H9 (cell line): ENCODE results near the gene ZNF429. TPM values are rescaled to one million over a fixed set of nuclear protein-coding genes. Genes with fewer than 3 reads are reported as not detected.

Experiments used
- DNase-seq: peaks from one replicate; pipeline ENCODE4 v3.0.0-alpha.2; 2017
- H2AFZ ChIP-seq: one replicate; pipeline ENCODE4 v1.6.1; 2013; ENCODE audit warnings: mild to moderate bottlenecking, low read length, control low read depth, moderate library complexity
- H2AK5ac ChIP-seq: 2 replicates; pipeline ENCODE4 v1.6.1; 2013; ENCODE audit warnings: low read length, control low read depth, mixed read lengths; ENCODE audit not compliant: insufficient read length
- H2BK120ac ChIP-seq: one replicate; pipeline ENCODE4 v1.6.1; 2013; ENCODE audit warnings: low read depth, mild to moderate bottlenecking, low read length, control low read depth, inconsistent platforms; ENCODE audit not compliant: poor library complexity, severe bottlenecking
- H2BK12ac ChIP-seq: 2 replicates; pipeline ENCODE4 v1.6.1; 2013; ENCODE audit warnings: low read length, control low read depth, mixed read lengths, low read depth; ENCODE audit not compliant: insufficient read length
- H2BK15ac ChIP-seq: 2 replicates; pipeline ENCODE4 v1.6.1; 2013; ENCODE audit warnings: low read depth, low read length, control low read depth
- H2BK20ac ChIP-seq: one replicate; pipeline ENCODE4 v1.6.1; 2013; ENCODE audit warnings: low read depth, mild to moderate bottlenecking, low read length, control low read depth, inconsistent platforms; ENCODE audit not compliant: poor library complexity, severe bottlenecking
- H2BK5ac ChIP-seq: 2 replicates; pipeline ENCODE4 v1.6.1; 2013; ENCODE audit warnings: low read length, control low read depth, mixed read lengths; ENCODE audit not compliant: insufficient read length
- H3K14ac ChIP-seq: 2 replicates; pipeline ENCODE4 v1.6.1; 2013; ENCODE audit warnings: low read length, control low read depth; ENCODE audit not compliant: insufficient read depth
- H3K18ac ChIP-seq: 2 replicates; pipeline ENCODE4 v1.6.1; 2013; ENCODE audit warnings: low read depth, mild to moderate bottlenecking, mixed read lengths, low read length, control low read depth; ENCODE audit not compliant: insufficient read length
- H3K23ac ChIP-seq: 2 replicates; pipeline ENCODE4 v1.6.1; 2013; ENCODE audit warnings: low read length, control low read depth, mixed read lengths, low read depth; ENCODE audit not compliant: insufficient read length
- H3K23me2 ChIP-seq: 2 replicates; pipeline ENCODE4 v1.6.1; 2013; ENCODE audit warnings: low read depth, mild to moderate bottlenecking, mixed read lengths, low read length, control low read depth; ENCODE audit not compliant: insufficient read length, poor library complexity, severe bottlenecking
- H3K27ac ChIP-seq: 2 replicates; pipeline ENCODE4 v1.5.1; 2013; ENCODE audit warnings: low read length, control low read depth, mixed read lengths, low read depth; ENCODE audit not compliant: insufficient read length
- H3K27me3 ChIP-seq: 2 replicates; pipeline ENCODE4 v1.6.1; 2013; ENCODE audit warnings: low read length, control low read depth, inconsistent platforms; ENCODE audit not compliant: insufficient read depth
- H3K4ac ChIP-seq: 2 replicates; pipeline ENCODE4 v1.6.1; 2013; ENCODE audit warnings: low read depth, mild to moderate bottlenecking, control low read depth, inconsistent platforms, low read length, moderate library complexity
- H3K4me1 ChIP-seq: 2 replicates; pipeline ENCODE4 v1.6.1; 2013; ENCODE audit warnings: low read length, control low read depth, inconsistent platforms; ENCODE audit not compliant: insufficient read depth
- H3K4me2 ChIP-seq: 2 replicates; pipeline ENCODE4 v1.6.1; 2013; ENCODE audit warnings: low read length, control low read depth, mixed read lengths; ENCODE audit not compliant: insufficient read length, insufficient read depth
- H3K56ac ChIP-seq: 2 replicates; pipeline ENCODE4 v1.6.1; 2013; ENCODE audit warnings: low read depth, mild to moderate bottlenecking, mixed read lengths, low read length, control low read depth; ENCODE audit not compliant: insufficient read length
- H3K79me1 ChIP-seq: 2 replicates; pipeline ENCODE4 v1.6.1; 2013; ENCODE audit warnings: low read depth, mild to moderate bottlenecking, moderate library complexity, low read length, control low read depth, inconsistent platforms; ENCODE audit not compliant: insufficient read depth, poor library complexity, severe bottlenecking
- H3K79me2 ChIP-seq: 2 replicates; pipeline ENCODE4 v1.6.1; 2013; ENCODE audit warnings: low read length, control low read depth, inconsistent platforms; ENCODE audit not compliant: insufficient read depth
- H3K9ac ChIP-seq: 2 replicates; pipeline ENCODE4 v1.6.1; 2013; ENCODE audit warnings: low read length, control low read depth, mixed read lengths; ENCODE audit not compliant: insufficient read length; ENCODE audit errors: extremely low read depth
- H3K9me3 ChIP-seq: one replicate; pipeline ENCODE4 v1.6.1; 2013; ENCODE audit warnings: low read depth, low read length, inconsistent platforms; ENCODE audit not compliant: control insufficient read depth
- H3T11ph ChIP-seq: one replicate; pipeline ENCODE4 v1.6.1; 2013; ENCODE audit warnings: mild to moderate bottlenecking, low read length, control low read depth, inconsistent platforms
- H4K20me1 ChIP-seq: one replicate; pipeline ENCODE4 v1.6.1; 2013; ENCODE audit not compliant: control insufficient read depth, insufficient read length, insufficient read depth
- H4K5ac ChIP-seq: 2 replicates; pipeline ENCODE4 v1.6.1; 2013; ENCODE audit warnings: low read depth, mild to moderate bottlenecking, mixed read lengths, low read length, control low read depth; ENCODE audit not compliant: insufficient read length
- H4K8ac ChIP-seq: replicated peaks from 2 replicates; pipeline ENCODE4 v1.6.1; 2013; ENCODE audit warnings: low read length, control low read depth, mixed read lengths, low read depth; ENCODE audit not compliant: insufficient read length
- H4K91ac ChIP-seq: 2 replicates; pipeline ENCODE4 v1.6.1; 2013; ENCODE audit warnings: low read depth, mild to moderate bottlenecking, moderate library complexity, mixed read lengths, low read length, control low read depth; ENCODE audit not compliant: insufficient read length
- H3K27ac Mint-ChIP-seq, 3 experiments: 2 replicates in 2 of 3; 3 replicates in 1 of 3; pipeline ENCODE4 v1.8.0; 2020 to 2021; ENCODE audit warnings: mixed read lengths in 3 of 3, mild to moderate bottlenecking in 1 of 3, moderate library complexity in 1 of 3
- H3K27me3 Mint-ChIP-seq: 2 replicates; pipeline ENCODE4 v1.8.0; 2021; ENCODE audit warnings: low read depth, mild to moderate bottlenecking, moderate library complexity, mixed read lengths
- H3K36me3 Mint-ChIP-seq, 3 experiments: 2 replicates in 2 of 3; 3 replicates in 1 of 3; pipeline ENCODE4 v1.8.0; 2020 to 2021; ENCODE audit warnings: low read depth in 3 of 3, mixed read lengths in 3 of 3; ENCODE audit not compliant: insufficient read depth in 1 of 3
- H3K4me1 Mint-ChIP-seq, 2 experiments: 2 replicates each; pipeline ENCODE4 v1.8.0; 2020; ENCODE audit warnings: mixed read lengths in 2 of 2
- H3K4me3 Mint-ChIP-seq, 2 experiments: 2 replicates in 1 of 2; 3 replicates in 1 of 2; pipeline ENCODE4 v1.8.0; 2020 to 2021; ENCODE audit warnings: mild to moderate bottlenecking in 2 of 2, mixed read lengths in 2 of 2, moderate library complexity in 1 of 2
- H3K9me3 Mint-ChIP-seq, 2 experiments: 2 replicates in 1 of 2; 3 replicates in 1 of 2; pipeline ENCODE4 v1.8.0; 2020; ENCODE audit warnings: mild to moderate bottlenecking in 2 of 2, mixed read lengths in 2 of 2, moderate library complexity in 1 of 2
- WGBS: extraction: QIAGEN DNeasy Blood & Tissue Kit; methylation state at CpG from one replicate; pipeline ENCODE4 v1.1.7; 2013; ENCODE audit warnings: missing lambda C conversion rate, low lambda C conversion rate, mixed read lengths; ENCODE audit not compliant: insufficient read length; ENCODE audit errors: extremely low coverage; 5-methylcytosine and 5-hydroxymethylcytosine counted together
- total RNA-seq: library from RNA; stranded (reverse); gene quantifications from 2 replicates; pipeline ENCODE4 v1.2.1, GENCODE V29; 2021
- TF ChIP-seq, protein P1 (sequence below): fragments of 200-600 bp; sonication (generic); conservative IDR thresholded peaks from 3 replicates; pipeline ENCODE4 v1.8.0; 2021; ENCODE audit warnings: antibody characterized with exemption, mild to moderate bottlenecking

ZNF429 gene
- total RNA-seq, 1 experiment from 2014 or later = 11.2 TPM

DNA sequence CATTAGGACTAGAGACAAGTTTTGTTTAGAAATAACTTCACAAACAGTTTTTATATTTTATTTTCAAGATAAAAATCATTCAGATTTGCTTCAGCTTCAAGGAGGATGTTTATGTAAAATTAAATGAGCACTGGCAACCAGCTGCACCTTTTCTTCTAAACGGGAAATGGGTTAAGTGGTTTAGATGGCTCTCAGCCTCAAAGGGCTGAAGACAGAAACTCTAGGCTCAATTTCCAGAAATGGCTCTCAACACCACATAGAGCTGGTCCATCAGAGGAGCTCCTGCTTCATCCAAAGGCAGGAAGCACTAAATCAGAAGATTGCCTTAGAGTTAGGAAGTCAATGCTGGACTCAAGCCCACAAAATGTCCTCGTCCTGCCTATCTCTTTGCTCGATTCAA lies 74.7 kb downstream of the ZNF429 start:
- no CpG with 5 or more reads among the region's 3 CpGs for whole genome bisulfite sequencing
- no peaks in the 10 kb centered on the region for H3K79me2 ChIP-seq
- H3K23ac ChIP-seq = no peak overlapping the region
- no peak overlapping the region for H2BK5ac ChIP-seq
- H3K56ac ChIP-seq = no peak overlapping the region
- H2BK15ac ChIP-seq = no peak overlapping the region
- peaks cover 47% of the 10 kb centered on the region for H3K9me3 ChIP-seq
- H3K9ac ChIP-seq = no peak overlapping the region
- H3K4me1 Mint-ChIP-seq = no peaks in the 10 kb centered on the region
- no peak overlapping the region for H3T11ph ChIP-seq
- TF ChIP-seq, protein P1, sequence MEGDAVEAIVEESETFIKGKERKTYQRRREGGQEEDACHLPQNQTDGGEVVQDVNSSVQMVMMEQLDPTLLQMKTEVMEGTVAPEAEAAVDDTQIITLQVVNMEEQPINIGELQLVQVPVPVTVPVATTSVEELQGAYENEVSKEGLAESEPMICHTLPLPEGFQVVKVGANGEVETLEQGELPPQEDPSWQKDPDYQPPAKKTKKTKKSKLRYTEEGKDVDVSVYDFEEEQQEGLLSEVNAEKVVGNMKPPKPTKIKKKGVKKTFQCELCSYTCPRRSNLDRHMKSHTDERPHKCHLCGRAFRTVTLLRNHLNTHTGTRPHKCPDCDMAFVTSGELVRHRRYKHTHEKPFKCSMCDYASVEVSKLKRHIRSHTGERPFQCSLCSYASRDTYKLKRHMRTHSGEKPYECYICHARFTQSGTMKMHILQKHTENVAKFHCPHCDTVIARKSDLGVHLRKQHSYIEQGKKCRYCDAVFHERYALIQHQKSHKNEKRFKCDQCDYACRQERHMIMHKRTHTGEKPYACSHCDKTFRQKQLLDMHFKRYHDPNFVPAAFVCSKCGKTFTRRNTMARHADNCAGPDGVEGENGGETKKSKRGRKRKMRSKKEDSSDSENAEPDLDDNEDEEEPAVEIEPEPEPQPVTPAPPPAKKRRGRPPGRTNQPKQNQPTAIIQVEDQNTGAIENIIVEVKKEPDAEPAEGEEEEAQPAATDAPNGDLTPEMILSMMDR = no peak
- H4K91ac ChIP-seq = no peak overlapping the region
- H2AFZ ChIP-seq = no peak overlapping the region
- no peak overlapping the region for H3K27ac Mint-ChIP-seq
- no peak overlapping the region for H3K4me3 Mint-ChIP-seq
- no peak overlapping the region for H3K27ac ChIP-seq
- H3K79me1 ChIP-seq = no peaks in the 10 kb centered on the region
- H2AK5ac ChIP-seq = no peak overlapping the region
- no peaks in the 10 kb centered on the region for H3K4me1 ChIP-seq
- H3K36me3 Mint-ChIP-seq = peaks cover 7 to 17% (median 12%) of the 10 kb centered on the region in 3 experiments; a peak in 5 of 7 replicates
- H4K20me1 ChIP-seq = no peaks in the 10 kb centered on the region
- no peak overlapping the region for H4K8ac ChIP-seq
- peaks cover 7% of the 10 kb centered on the region for H3K27me3 Mint-ChIP-seq
- no peak overlapping the region for H2BK120ac ChIP-seq
- H2BK12ac ChIP-seq = no peak overlapping the region
- DNase-seq = no peak
- H3K18ac ChIP-seq = no peak overlapping the region
- H2BK20ac ChIP-seq = no peak overlapping the region
- H4K5ac ChIP-seq = no peak overlapping the region
- no peaks in the 10 kb centered on the region for H3K27me3 ChIP-seq
- H3K9me3 Mint-ChIP-seq = peaks cover 75 to 77% of the 10 kb centered on the region in 2 experiments
- no peaks in the 10 kb centered on the region for H3K23me2 ChIP-seq
- no peak overlapping the region for H3K4me2 ChIP-seq
- no peak overlapping the region for H3K14ac ChIP-seq
- H3K4ac ChIP-seq = no peak overlapping the region
